Measurements from ENCODE around the gene GART. TPM values are rescaled to one million over a fixed set of nuclear protein-coding genes. Genes with fewer than 3 reads are reported as not detected.
A peak's percentile ranks its signal among the peaks of the same experiment; 100 is the strongest.

The GART gene
- total RNA-seq, 1 experiment from 2014 or later = 193 TPM

GRCh38 chr21:33544451-33545195 lies 2.7 kb upstream of the GART start:
- no peaks in the 10 kb centered on the region for H3K9me3 ChIP-seq (replicated peaks)
- DNase-seq = no peak
- peaks cover 43% of the 10 kb centered on the region for H3K36me3 ChIP-seq
- H3K27ac ChIP-seq = no peak overlapping the region; the same call in 1 of the 2 replicates
- H3K4me1 ChIP-seq = peaks cover 11% of the 10 kb centered on the region
- peak overlapping the region; percentile 90 for H3K4me3 ChIP-seq
- H3K27me3 ChIP-seq = no peaks in the 10 kb centered on the region

GRCh38 chr21:33543505-33544129 lies 1.7 kb upstream of the GART start:
- H3K4me1 ChIP-seq = peaks cover 11% of the 10 kb centered on the region
- H3K4me3 ChIP-seq = peak overlapping the region; percentile 90
- no peaks in the 10 kb centered on the region for H3K9me3 ChIP-seq (replicated peaks)
- H3K27me3 ChIP-seq = no peaks in the 10 kb centered on the region
- DNase-seq = peak; percentile 74 to 78
- peaks cover 39% of the 10 kb centered on the region for H3K36me3 ChIP-seq
- H3K27ac ChIP-seq = peak overlapping the region; percentile 99

- H3K36me3 ChIP-seq = peaks cover 37% of the 10 kb centered on the region
- peak within 1 kb of the TSS; percentile 90 for H3K4me3 ChIP-seq
- peak; percentile 99 for DNase-seq
- peak within 1 kb of the TSS; percentile 99 for H3K27ac ChIP-seq
- H3K4me1 ChIP-seq = peaks cover 11% of the 10 kb centered on the region
- H3K9me3 ChIP-seq (replicated peaks) = no peaks in the 10 kb centered on the region
- H3K27me3 ChIP-seq = no peaks in the 10 kb centered on the region
Measured at GRCh38 chr21:33542640-33543504, 955 bp upstream of the GART start, which contains the start of gene SON. Gene SON, plus strand, starts transcription at chr21:33543038. Its CDS starts 55 bp downstream, at chr21:33543093.

- peak; percentile 20 to 47 for DNase-seq
- H3K27me3 ChIP-seq = no peaks in the 10 kb centered on the region
- H3K27ac ChIP-seq = peak overlapping the region; percentile 99
- no peaks in the 10 kb centered on the region for H3K9me3 ChIP-seq (replicated peaks)
- H3K4me3 ChIP-seq = peak overlapping the region; percentile 90
- peaks cover 40% of the 10 kb centered on the region for H3K36me3 ChIP-seq
- peaks cover 11% of the 10 kb centered on the region for H3K4me1 ChIP-seq
Measured at GRCh38 chr21:33541105-33541711, 709 bp downstream of the GART start.

DNA sequence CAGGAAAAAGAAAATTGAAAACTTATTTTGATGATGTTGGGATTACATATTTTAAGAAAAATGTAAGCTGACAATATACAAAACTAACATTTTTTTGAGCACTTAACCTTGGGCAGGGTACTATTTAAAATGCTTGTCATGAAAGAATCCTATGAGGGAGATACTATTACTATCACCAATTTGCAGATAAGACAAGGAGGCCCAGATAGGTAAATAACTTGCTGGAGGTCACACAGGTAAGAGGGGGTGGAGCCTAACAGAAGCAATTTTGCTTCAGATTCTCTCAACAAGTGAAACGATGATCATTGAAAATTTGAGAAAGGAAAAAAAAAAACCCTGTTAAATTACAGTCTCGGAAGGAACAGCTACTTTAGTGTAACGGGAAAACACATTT lies 1.2 kb downstream of the GART start:
- DNase-seq = no peak
- Histone ChIP-seq H3K4me3 (peak overlapping the region; percentile 90), H3K4me1 (peaks cover 8% of the 10 kb centered on the region), H3K36me3 (peaks cover 40% of the 10 kb centered on the region), H3K27ac (no peak overlapping the region), H3K27me3 (no peaks in the 10 kb centered on the region), H3K9me3 (replicated peaks) (no peaks in the 10 kb centered on the region)

DNA sequence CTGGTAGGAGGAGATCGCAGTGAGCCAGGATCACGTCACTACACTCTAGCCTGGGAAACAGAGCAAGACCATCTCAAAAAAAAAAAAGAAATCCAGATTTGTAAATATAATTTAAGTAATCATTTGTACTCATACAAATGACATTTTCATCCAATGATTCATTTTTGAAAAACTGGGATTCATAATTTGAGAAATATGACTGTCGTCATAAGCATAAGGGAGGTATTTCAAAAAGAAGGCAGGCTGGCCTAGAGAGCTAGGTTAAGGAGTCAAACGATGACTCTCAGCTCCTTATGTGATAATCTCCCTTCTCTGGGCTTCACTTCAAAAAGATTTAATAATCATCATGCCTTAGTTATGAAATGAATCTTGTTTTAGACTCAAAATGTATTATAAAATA lies 2.3 kb downstream of the GART start:
- H3K27ac ChIP-seq = no peak overlapping the region
- no peak overlapping the region for H3K4me3 ChIP-seq
- H3K9me3 ChIP-seq (replicated peaks) = no peaks in the 10 kb centered on the region
- peaks cover 2% of the 10 kb centered on the region; the same call in 1 of the 2 replicates for H3K4me1 ChIP-seq
- no peak for DNase-seq
- H3K36me3 ChIP-seq = peaks cover 47% of the 10 kb centered on the region
- no peaks in the 10 kb centered on the region for H3K27me3 ChIP-seq

DNA sequence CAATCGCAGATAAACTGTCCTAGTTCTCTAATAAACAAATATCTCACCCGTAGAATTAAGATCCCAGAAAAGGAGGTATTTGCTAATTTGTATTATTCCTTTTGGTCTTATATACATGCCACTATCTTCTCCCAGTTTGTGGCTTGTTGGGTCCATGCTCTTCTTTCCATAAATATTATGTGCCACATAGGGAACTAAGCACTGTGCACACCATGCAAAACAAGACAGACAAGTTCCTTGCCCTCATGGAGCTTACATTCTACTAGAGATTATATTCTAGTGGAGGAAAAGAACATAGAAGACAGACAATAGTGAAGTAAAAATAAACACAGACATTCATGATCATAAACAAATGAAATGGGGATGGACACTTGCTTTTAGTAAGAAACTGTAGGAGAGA lies 4.7 kb downstream of the GART start:
- DNase-seq = no peak

GRCh38 chr21:33531007-33531406 lies 10.9 kb downstream of the GART start:
- no peaks in the 10 kb centered on the region for H3K27me3 ChIP-seq
- no peak overlapping the region for H3K4me3 ChIP-seq
- peaks cover 93% of the 10 kb centered on the region for H3K36me3 ChIP-seq
- no peaks in the 10 kb centered on the region for H3K9me3 ChIP-seq (replicated peaks)
- DNase-seq = no peak
- no peaks in the 10 kb centered on the region for H3K4me1 ChIP-seq
- H3K27ac ChIP-seq = no peak overlapping the region

More for the DNA sequence above, 4.7 kb downstream of the GART start:
- Histone ChIP-seq H3K4me3 (no peak overlapping the region), H3K9me3 (replicated peaks) (no peaks in the 10 kb centered on the region), H3K27ac (no peak overlapping the region), H3K4me1 (peaks cover 2% of the 10 kb centered on the region; the same call in 1 of the 2 replicates), H3K36me3 (peaks cover 67% of the 10 kb centered on the region), H3K27me3 (no peaks in the 10 kb centered on the region)

DNA sequence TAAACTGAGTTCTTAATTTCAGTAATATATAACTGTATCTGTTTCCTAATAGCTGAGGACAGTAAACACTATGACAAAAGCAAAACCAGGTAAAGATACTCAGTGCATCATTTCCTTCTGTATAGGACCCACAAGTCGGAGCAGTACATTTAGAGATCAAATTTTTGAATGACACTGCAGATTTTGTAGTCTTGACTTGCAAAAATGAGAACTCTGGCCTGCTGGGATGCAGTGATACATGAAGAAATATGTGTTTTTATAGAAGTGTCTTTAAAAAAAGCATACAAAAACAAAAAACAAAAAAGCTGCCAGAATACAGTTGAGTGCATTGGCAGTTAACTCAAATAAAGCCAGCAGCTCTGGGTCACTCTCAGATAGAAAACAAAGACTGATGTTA lies 19.0 kb downstream of the GART start:
- Histone ChIP-seq H3K4me3 (no peak overlapping the region), H3K27me3 (no peaks in the 10 kb centered on the region), H3K36me3 (peaks cover 71% of the 10 kb centered on the region), H3K9me3 (replicated peaks) (no peaks in the 10 kb centered on the region), H3K4me1 (no peaks in the 10 kb centered on the region), H3K27ac (no peak overlapping the region)
- no peak for DNase-seq

GRCh38 chr21:33522297-33522952 lies 19.5 kb downstream of the GART start:
- no peaks in the 10 kb centered on the region for H3K9me3 ChIP-seq (replicated peaks)
- peaks cover 71% of the 10 kb centered on the region for H3K36me3 ChIP-seq
- no peak for DNase-seq
- H3K4me3 ChIP-seq = no peak overlapping the region
- no peak overlapping the region for H3K27ac ChIP-seq
- H3K4me1 ChIP-seq = no peaks in the 10 kb centered on the region
- H3K27me3 ChIP-seq = no peaks in the 10 kb centered on the region

GRCh38 chr21:33518899-33519298 lies 23.0 kb downstream of the GART start:
- peaks cover 75% of the 10 kb centered on the region for H3K36me3 ChIP-seq

GRCh38 chr21:33514229-33514628 lies 27.7 kb downstream of the GART start:
- H3K9me3 ChIP-seq (replicated peaks) = no peaks in the 10 kb centered on the region
- DNase-seq = no peak
- H3K27ac ChIP-seq = no peak overlapping the region
- peaks cover 93% of the 10 kb centered on the region for H3K36me3 ChIP-seq
- no peaks in the 10 kb centered on the region for H3K4me1 ChIP-seq
- no peak overlapping the region for H3K4me3 ChIP-seq
- H3K27me3 ChIP-seq = no peaks in the 10 kb centered on the region

More at GRCh38 chr21:33518899-33519298, 23.0 kb downstream of the GART start:
- DNase-seq = no peak
- no peak overlapping the region for H3K4me3 ChIP-seq
- no peaks in the 10 kb centered on the region for H3K27me3 ChIP-seq
- no peaks in the 10 kb centered on the region for H3K9me3 ChIP-seq (replicated peaks)
- H3K27ac ChIP-seq = no peak overlapping the region
- no peaks in the 10 kb centered on the region for H3K4me1 ChIP-seq

DNA sequence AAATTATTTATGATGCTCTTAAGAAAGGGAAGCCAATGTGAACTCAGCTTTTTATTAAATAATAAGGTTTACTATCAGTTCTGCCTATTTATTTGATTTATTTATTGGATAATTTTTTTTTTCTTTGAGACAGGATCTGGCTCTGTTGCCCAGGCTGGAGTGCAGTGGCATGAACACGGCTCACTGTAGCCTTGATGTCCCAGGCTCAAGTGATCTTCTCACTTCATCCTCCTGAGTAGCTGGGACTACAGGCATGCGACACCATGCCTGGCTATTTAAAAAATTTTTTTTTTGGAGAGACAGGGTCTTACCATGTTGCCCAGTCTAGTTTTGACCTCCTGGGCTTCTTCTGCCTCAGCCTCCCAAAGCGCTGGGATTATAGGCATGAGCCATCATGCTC lies 29.4 kb downstream of the GART start:
- H3K4me3 ChIP-seq = no peak overlapping the region
- H3K36me3 ChIP-seq = peaks cover 95% of the 10 kb centered on the region
- no peak overlapping the region for H3K27ac ChIP-seq
- no peak for DNase-seq
- no peaks in the 10 kb centered on the region for H3K4me1 ChIP-seq
- no peaks in the 10 kb centered on the region for H3K9me3 ChIP-seq (replicated peaks)
- no peaks in the 10 kb centered on the region for H3K27me3 ChIP-seq

DNA sequence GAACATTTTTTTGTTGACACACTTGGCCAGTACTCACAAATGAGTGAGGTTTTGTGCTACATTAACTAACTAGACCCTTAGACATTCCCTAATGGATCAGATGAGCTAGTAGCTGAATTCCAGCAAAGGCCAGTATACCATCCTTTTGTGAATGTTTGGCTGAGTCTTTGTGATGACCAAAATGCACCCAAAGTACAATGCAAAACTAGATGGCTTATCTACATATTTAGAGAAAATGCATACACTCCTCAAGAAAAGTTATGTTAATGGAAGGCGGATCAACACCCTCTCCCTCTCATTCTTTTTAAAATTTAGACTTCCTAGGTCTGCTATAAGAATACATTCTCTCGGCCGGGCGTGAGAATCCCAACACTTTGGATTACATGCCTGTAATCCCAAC lies 30.3 kb downstream of the GART start:
- peaks cover 95% of the 10 kb centered on the region for H3K36me3 ChIP-seq
- no peaks in the 10 kb centered on the region for H3K4me1 ChIP-seq
- no peak overlapping the region for H3K27ac ChIP-seq
- no peaks in the 10 kb centered on the region for H3K27me3 ChIP-seq
- no peak for DNase-seq
- no peaks in the 10 kb centered on the region for H3K9me3 ChIP-seq (replicated peaks)
- no peak overlapping the region for H3K4me3 ChIP-seq
